ENCODE data around the gene GALNT10.
A peak's percentile ranks its signal among the peaks of the same experiment; 100 is the strongest.

Gene GALNT10

GRCh38 chr5:154179846-154180710, 10.5 kb upstream of the GALNT10 start:
- DNase-seq = peak; percentile 15

GRCh38 chr5:154181161-154181560, 9.4 kb upstream of the GALNT10 start:
- DNase-seq = no peak

- peak; percentile 35 for DNase-seq
Observed at GRCh38 chr5:154189256-154189818, 1.2 kb upstream of the GALNT10 start.

GRCh38 chr5:154189819-154190594, 526 bp upstream of the GALNT10 start:
- peak; percentile 53 for DNase-seq

GRCh38 chr5:154191467-154192261, 1.1 kb downstream of the GALNT10 start:
- no peak for DNase-seq

GRCh38 chr5:154193283-154193682, 2.8 kb downstream of the GALNT10 start:
- DNase-seq = no peak

GRCh38 chr5:154193701-154194121, 3.2 kb downstream of the GALNT10 start:
- no peak for DNase-seq

GRCh38 chr5:154194345-154195329, 4.1 kb downstream of the GALNT10 start:
- no peak for DNase-seq

GRCh38 chr5:154196281-154196680, 5.7 kb downstream of the GALNT10 start:
- DNase-seq = no peak

- DNase-seq = no peak
Observed at GRCh38 chr5:154196955-154197652, 6.6 kb downstream of the GALNT10 start.

GRCh38 chr5:154197801-154198491, 7.4 kb downstream of the GALNT10 start:
- DNase-seq = no peak

- DNase-seq = no peak
Observed at GRCh38 chr5:154198611-154199230, 8.2 kb downstream of the GALNT10 start.

GRCh38 chr5:154199263-154199662, 8.7 kb downstream of the GALNT10 start:
- no peak for DNase-seq

- no peak for DNase-seq
Observed at GRCh38 chr5:154199671-154200220, 9.2 kb downstream of the GALNT10 start.

GRCh38 chr5:154200221-154200620, 9.7 kb downstream of the GALNT10 start:
- no peak for DNase-seq

- DNase-seq = no peak
Observed at GRCh38 chr5:154201108-154201769, 10.7 kb downstream of the GALNT10 start.

- DNase-seq = no peak
Observed at GRCh38 chr5:154202379-154203260, 12.1 kb downstream of the GALNT10 start.

All from NCI-H526 treated with DMSO at 0.1 percent for 48 hours (cell line).